Measurements from ENCODE around the gene SNAI1.
"Not testable (repeated sequence)": the region's sequence is repeated elsewhere in the genome, so short reads cannot be mapped to it uniquely, and the experiment has no call there.

Gene SNAI1

DNA sequence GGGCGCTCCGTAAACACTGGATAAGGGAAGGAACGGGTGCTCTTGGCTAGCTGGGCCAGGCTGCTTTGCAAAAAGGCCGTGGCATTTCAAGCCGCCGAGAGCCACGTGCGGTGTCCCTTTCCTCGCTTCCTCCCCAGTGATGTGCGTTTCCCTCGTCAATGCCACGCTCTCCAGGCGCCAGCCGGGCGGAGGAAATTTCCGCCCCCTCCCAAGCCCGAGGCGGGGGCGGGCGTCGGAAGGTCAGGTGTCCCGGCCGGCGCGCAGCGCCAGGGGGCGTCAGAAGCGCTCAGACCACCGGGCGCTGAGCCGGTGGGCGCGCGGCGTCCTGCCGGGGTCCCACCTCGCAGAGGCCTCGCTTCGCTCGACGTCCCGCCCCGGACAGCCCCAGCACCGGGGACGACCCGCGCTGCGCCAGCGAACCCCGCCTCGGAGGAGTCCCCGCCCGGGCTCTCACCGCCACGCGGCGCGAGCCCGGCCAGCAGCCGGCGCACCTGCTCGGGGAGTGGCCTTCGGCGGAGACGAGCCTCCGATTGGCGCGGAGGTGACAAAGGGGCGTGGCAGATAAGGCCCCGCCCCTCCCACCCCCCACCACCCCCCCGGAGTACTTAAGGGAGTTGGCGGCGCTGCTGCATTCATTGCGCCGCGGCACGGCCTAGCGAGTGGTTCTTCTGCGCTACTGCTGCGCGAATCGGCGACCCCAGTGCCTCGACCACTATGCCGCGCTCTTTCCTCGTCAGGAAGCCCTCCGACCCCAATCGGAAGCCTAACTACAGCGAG lies at the start of gene SNAI1:
Gene SNAI1, plus strand, starts transcription at position 635 of the 777 bp plus-strand sequence. Its CDS starts 80 bp downstream, at position 715.
- peak; percentile 63 to 67 for DNase-seq (ENCODE audit: low read depth in 2 of 2)

DNA sequence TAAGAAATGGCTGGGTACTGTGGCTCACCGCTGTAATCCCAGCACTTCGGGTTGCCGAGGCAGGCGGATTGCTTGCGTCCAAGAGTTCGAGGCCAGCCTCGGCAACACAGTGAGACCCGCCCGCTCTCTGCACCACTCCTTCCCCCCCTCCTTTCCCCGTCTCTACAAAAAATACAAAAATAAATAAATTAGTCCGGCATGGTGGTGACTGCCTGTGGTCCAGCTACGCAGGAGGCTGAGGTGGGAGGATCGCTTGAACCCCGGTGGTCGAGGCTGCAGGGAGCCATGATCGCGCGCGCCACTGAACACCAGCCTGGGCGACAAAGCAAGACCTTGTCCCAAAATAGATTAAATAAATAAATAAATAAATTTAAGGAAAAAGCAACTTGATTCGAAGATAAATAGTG lies 47.0 kb upstream of the SNAI1 start:
- no peak for DNase-seq (ENCODE audit: low read depth in 2 of 2)

DNA sequence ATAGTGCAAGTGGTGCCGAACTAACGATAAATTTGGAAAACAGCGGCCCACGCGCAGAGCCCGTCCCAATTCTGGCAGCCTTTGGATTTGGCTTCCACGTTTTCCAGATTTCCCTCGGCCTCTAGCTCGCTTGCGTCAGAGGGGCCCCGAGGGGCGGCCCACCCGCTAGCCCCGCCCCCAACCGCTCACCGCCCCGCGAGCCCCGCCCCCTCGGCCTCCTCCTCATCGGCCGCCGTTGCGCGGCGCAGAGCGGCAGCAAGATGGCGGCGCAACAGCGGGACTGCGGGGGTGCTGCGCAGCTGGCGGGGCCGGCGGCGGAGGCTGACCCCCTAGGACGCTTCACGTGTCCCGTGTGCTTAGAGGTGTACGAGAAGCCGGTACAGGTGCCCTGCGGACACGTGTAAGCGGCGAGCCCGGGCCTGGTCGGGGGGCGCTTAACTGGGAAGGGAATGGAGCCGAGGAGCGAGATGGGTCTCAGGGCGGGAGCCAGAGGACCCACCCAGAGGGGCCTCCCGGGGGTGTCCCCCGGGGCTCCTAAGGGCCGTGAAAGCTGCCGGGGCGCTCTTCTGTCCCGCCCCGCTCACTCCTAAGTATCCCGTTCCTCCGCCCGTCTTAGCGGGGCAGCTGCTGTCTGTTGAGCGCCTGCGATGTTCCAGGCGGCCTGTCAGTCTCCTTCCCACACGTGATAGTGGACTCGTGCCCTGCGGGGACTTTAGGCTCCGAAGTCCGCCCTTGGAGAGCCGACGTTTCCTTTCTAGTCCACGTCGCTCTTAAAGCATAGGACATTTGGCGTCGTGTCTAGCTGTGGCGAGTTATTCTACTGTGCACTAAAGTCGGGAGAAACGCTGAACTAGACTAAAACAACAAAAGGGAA lies 46.4 kb upstream of the SNAI1 start, which contains the start of gene RNF114:
Gene RNF114, plus strand, starts transcription at position 245 of the 874 bp plus-strand sequence. Its CDS starts 16 bp downstream, at position 261.
- peak; percentile 82 to 86 for DNase-seq (ENCODE audit: low read depth in 2 of 2)

DNA sequence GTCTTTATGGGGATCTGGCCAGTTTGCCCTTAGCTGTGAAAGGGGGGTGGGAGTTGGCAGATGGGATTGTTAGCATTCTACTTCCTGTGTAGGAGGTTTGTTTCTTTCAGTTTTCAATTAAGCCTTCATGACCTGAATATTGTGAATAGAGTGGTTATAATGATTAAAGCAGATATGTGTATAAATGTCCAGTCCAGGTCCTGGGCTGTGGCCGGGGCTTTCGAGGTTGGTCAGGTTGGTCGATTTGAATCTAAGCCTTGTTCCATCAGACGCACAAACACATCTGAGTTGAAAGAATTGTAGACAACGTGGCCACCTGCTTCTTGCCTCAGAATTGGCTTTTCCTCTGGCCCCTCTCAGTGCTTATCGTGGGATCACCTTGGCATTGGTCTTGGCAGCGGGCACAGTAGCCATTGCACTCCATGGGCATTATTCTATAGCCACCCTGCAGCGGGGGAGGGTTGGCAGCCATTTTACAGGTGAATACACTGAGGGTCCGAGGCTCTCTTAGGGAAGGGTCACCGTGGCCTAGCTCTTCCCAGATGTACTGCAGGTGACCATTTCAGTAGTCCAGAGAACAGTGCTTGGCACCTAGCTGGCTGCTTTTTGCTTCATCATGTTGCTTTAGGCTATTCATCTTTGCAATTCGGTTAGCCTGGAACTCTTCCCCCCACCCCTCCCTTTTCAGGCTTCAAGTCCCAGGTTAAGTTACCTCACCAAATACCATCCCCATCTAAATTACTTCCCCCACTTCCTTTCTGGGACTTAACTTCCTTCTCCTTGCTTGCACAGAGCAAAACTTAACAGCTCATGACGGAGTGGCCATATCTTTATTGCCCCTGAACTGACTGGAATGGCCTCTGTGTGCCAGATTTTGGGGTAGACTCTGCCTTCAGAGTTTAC lies 45.5 kb upstream of the SNAI1 start:
- DNase-seq (ENCODE audit: low read depth in 2 of 2), result no peak

DNA sequence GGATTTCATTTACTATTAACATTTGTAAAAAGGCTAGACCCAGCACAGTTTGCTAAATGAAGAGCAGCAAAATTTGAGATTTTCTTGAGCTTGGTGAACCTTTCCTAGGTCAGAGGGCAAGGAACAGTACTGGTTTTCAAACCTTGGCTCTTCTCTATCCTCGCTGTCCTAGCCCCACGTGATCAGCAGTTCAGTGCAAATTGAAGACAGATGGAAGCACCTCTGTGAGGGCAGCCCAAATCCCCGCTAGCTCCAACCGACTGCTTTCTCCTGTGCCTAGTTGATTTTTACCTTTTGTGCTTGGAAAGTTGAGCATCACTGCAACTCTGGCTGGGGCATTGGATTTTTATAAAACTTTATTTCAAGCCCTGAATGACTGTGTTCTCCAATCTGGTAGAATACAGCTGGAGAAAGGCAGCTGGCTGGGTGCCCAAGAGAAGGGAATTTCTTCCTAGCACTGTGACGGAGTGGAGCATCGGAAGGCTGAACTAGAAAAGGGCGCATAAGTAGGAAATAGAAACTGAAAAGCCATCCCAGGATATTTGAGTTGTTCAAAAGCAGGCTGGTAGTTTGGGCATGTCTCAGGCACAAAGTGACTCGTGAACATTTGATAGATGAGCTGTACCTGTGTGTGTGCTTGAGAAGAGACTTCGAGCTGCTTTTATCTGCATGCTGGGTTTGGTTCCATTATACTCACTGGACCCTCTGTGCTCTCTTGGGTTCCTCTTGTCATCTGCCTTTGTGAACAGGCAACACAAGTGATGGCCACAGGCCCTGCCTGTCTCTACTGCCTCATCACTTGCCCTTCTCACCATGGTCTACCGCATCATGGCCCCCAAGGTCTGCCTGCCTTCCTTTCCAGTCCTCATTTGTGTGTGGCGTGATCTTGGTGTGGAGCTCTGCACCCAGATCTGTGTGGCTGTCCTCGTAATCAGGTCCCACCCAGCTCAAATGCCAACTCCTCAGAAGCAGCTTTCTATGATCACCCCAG lies 44.3 kb upstream of the SNAI1 start:
- no peak for DNase-seq (ENCODE audit: low read depth in 2 of 2)

DNA sequence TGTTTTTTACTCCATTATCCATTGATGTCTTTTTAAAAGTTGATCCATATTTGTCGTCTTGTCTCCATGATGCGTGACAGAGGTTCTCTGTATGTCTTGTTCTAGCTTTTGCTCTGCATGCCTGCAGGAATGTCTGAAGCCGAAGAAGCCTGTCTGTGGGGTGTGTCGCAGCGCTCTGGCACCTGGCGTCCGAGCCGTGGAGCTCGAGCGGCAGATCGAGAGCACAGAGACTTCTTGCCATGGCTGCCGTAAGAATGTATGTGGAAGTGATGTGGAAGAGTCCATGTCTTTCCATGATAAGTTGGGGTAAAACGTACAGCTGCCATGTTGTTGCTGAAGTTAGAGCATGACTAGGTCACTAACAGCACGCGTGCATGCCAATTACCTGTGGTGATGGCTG lies 41.3 kb upstream of the SNAI1 start:
- no peak for DNase-seq (ENCODE audit: low read depth in 2 of 2)

DNA sequence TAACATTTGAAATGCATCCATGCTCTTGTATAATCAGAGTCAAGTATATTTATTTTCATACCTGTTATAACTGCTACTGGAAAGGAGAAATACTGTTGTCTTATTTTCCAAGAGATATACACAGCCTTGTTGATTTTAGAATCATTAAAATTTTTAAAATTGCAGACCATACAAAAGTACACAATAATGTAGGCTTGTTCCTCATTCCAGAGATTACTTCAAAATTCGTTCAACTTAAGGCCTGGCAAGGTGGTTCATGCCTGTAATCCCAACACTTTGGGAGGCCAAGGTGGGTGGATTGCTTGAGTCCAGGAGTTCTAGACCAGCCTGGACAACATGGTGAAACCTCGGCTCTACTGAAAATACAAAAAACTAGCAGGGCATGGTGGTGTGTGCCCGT lies 40.5 kb upstream of the SNAI1 start:
- DNase-seq (ENCODE audit: low read depth in 2 of 2), result no peak

DNA sequence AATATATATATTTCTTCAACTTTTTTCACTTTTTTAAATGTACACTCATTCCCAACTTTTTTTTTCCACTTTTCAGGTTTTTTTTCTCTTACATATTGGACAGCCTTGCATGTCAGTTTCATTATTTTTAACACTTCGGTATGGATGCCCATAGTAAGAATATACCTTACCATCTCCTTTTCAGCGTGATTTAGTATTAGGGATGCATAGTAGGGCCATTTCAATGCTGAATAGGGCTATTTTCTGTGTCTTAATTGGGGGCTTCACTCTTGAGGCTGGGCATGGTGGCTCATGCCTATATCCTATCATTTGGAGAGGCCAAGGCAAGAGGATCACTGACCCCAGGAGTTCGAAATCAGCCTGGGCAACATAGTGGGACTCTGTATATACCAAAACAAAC lies 39.8 kb upstream of the SNAI1 start:
- DNase-seq (ENCODE audit: low read depth in 2 of 2), result no peak

DNA sequence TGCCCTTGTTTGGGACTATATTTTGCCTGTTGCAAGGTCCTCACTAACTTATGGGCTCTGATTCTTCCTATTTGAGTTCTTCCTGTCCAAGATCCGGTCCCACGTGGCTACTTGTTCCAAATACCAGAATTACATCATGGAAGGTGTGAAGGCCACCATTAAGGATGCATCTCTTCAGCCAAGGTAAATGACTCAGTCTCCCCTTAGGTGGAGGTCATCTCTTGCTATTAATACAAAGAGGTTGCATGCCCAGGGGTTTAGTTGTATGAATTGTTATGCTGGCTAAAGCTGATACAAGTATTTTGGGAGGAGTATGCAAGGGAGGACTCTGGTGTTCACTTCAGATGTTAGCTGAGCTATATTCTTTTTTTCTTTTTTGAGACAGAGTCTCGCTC lies 37.5 kb upstream of the SNAI1 start:
- no peak for DNase-seq (ENCODE audit: low read depth in 2 of 2)

DNA sequence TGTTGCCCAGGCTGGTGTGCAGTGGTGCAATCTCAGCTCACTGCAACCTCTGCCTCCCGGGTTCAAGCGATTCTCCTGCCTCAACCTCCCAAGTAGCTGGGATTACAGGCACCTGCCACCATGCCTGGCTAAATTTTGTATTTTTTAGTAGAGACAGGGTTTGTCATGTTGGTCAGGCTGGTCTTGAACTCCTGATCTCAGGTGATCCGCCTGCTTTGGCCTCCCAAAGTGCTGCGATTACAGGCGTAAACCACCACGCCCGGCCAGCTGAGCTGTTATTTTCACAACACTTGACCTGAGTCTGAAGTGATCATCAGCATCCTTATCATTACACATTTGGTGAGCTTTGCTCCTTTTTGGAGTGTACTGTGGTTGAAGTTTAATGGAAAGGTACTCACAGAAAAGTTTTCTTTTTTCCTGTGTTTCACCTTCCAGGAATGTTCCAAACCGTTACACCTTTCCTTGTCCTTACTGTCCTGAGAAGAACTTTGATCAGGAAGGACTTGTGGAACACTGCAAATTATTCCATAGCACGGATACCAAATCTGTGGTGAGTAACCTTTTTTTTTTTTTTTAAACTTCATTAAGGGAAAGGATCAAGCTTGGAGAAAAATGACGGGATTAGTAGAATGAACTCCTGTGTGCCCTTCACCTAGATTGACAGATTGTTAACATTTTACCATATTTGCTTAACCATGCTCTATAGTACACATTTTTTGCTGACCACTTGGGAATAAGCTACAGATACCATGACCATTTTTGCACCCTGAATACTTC lies 36.9 kb upstream of the SNAI1 start:
- DNase-seq (ENCODE audit: low read depth in 2 of 2), result no peak

DNA sequence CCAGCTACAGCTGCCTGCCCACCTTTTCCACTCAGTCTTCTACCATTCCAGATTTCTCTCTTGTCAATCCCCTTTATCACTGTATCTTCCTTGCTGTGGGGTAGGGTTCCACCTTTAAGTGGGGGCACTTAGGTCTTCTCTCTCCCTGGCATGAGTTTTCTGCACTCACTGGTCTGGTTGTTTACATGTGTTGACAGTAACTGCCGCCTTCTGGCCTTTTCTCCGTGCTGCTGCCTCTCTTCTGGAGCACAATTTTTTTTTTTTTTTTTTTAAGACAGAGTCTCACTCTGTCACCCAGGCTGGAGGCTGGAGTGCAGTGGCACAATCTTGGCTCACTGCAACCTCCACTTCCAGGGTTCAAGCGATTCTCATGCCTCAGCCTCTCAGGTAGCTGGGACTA lies 34.6 kb upstream of the SNAI1 start:
- no peak for DNase-seq (ENCODE audit: low read depth in 2 of 2)

DNA sequence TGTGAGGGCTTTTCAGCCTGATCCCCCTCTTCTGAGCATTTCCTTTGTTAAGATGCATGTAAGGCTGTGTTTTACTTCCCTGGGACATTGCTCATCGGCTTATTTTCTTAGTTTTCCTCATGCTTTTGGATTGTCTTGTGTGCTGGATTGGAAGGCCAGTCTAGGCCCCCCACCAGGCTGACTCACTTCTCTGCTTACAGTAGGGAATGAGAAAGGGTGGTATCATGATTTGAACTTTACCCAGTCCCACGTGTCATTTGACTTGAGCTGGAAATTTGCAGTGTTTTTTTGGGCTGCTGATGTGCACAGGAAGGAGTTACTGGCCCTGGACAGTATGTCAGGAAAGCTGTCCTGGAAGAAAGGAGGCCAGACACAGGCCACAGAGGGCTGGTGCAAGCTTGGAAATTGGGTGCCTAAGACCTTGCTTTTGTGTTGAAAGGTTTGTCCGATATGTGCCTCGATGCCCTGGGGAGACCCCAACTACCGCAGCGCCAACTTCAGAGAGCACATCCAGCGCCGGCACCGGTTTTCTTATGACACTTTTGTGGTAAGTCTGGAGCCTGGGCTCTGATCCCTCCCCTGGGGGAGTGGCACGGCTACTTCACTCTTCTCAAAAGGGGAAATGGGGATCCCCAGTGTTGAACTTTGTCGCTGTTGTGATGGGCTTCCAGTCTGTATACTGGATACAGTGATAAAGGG lies 33.8 kb upstream of the SNAI1 start:
- no peak for DNase-seq (ENCODE audit: low read depth in 2 of 2)

DNA sequence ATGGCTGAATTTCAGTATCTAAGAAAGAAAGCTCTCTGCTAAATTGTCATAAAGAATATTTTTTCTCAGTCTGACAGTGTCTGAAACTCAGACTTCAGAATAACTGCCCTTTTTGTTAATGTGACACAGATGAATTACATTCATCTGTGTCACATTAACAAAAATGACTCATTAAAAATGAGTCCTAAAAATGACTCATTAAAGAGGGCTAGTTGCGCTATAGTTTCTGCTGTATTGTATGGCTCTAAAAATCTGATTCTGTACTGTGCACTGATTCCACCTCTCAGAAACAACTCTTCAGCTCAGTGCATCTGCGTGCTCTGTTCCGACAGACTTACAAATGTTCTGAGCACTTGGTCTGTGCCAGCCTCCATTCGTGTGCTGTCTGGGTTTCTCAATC lies 31.6 kb upstream of the SNAI1 start:
- no peak for DNase-seq (ENCODE audit: low read depth in 2 of 2)

DNA sequence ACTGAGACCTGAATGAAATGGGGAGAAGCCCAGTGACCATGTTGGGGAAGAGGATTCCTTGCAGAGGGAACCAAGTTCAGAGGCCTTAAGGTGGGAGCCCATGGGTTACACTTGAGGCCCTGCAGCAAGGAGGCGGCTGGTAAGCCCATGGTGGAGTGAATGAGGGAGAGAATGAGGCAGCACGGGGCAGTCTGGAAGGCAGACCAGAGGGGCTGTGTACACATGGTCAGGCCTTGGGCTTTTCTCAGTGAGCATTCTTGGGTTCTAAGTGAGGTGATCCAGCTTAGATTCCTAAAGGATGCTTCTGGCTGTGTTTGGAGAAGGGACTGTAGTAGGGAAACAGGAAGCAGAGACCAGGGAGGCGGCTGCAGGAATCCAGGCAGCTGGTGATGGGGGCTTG lies 27.6 kb upstream of the SNAI1 start:
- DNase-seq (ENCODE audit: low read depth in 2 of 2), result no peak

DNA sequence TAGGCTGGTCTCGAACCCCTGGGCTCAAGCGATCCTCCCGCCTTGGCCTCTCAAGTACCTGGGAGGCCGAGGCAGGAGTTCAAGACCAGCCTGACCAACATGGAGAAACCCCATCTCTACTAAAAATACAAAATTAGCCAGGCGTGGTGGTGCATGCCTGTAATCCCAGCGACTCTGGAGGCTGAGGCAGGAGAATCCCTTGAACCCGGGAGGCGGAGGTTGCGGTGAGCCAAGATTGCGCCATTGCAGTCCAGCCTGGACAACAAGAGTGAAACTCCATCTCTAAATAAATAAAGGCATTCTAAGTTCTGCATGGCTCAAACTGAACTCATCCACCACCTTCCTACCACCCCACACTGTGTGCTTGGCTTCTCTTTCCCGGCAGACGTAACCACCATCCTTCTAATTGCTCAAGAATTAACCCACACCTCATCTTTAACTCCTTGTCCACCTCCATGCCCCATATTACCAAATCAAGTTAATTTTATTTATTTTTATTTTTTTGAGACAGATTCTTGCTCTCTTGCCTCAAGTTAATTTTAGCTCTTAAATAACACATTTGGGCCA lies 26.9 kb upstream of the SNAI1 start:
- not testable (repeated sequence) for DNase-seq (ENCODE audit: low read depth in 2 of 2)

DNA sequence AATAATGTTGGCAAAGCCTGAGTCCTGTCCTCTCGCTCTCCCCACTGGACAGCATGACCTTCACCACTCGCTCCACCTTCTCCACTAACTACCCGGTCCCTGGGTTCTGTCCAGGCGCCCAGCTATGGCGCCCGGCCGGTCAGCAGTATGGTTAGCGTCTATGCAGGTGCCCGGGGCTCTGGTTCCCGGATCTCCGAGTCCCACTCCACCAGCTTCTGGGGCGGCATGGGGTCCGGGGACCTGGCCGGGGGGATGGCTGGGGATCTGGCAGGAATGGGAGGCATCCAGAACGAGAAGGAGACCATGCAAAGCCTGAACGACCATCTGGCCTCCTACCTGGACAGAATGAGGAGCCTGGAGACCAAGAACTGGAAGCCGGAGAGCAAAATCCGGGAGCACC lies 26.1 kb upstream of the SNAI1 start:
- DNase-seq (ENCODE audit: low read depth in 2 of 2), result no peak

DNA sequence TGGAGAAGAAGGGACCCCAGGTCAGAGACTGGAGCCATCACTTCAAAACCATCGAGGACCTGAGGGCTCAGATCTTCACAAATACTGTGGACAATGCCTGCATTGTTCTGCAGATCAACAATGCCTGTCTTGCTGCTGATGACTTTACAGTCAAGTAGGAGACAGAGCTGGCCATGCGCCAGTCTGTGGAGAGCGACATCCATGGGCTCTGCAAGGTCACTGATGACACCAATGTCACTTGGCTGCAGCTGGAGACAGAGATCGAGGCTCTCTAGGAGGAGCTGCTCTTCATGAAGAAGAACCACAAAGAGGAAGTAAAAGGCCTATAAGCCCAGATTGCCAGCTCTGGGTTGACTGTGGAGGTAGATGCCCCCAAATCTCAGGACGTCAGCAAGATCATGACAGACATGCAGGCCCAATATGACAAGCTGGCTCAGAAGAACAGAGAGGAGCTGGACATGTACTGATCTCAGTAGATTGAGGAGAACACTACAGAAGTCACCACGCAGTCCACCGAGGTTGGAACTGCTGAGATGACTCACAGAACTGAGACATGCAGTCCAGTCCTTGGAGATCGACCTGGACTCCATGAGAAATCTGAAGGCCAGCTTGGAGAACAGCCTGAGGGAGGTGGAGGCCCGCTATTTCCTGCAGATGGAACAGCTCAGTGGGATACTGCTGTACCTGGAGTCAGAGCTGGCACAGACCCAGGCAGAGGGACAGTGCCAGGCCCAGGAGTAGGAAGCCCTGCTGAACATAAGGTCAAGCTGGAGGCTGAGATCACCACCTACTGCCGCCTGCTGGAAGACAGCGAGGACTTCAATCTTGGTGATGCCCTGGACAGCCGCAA lies 25.5 kb upstream of the SNAI1 start:
- DNase-seq (ENCODE audit: low read depth in 2 of 2), result not testable (repeated sequence)

DNA sequence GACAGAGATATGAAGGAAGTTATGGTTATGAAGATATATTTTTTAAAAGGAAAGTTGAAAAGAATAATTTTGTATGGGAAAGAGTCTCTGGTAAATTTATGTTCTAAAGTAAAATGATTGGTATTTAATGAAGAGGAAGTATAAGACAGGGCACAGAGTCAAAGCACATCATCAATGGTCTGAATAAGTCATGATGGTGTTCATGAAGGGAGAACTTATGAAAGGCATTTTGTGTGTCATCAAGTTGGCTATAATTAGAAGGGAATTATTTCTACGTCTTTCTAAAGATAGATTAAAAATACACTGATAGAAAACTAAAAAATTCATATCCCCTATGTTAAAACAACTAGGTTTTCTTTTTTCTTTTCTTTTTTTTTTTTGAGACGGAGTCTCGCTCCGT lies 21.4 kb upstream of the SNAI1 start:
- DNase-seq (ENCODE audit: low read depth in 2 of 2), result no peak
